A673 (cell line): ENCODE measurements around the gene TPGS2.

Experiments used
- EZH2 ChIP-seq: fragments of 200-600 bp; sonication (generic); IDR thresholded peaks from 2 replicates; pipeline ENCODE4 v1.6.1; 2017; ENCODE audit warnings: borderline replicate concordance, low read depth, mild to moderate bottlenecking, mixed read lengths, antibody characterized with exemption, low read length; ENCODE audit not compliant: poor library complexity, severe bottlenecking
- TF ChIP-seq, protein P1 (sequence below): fragments of 300-800, 200-600 bp; sonication (generic); conservative IDR thresholded peaks from 2 replicates; pipeline ENCODE4 v1.5.1; 2017; ENCODE audit warnings: low read depth, mild to moderate bottlenecking, antibody characterized with exemption, low read length, moderate library complexity, mixed read lengths

DNA sequence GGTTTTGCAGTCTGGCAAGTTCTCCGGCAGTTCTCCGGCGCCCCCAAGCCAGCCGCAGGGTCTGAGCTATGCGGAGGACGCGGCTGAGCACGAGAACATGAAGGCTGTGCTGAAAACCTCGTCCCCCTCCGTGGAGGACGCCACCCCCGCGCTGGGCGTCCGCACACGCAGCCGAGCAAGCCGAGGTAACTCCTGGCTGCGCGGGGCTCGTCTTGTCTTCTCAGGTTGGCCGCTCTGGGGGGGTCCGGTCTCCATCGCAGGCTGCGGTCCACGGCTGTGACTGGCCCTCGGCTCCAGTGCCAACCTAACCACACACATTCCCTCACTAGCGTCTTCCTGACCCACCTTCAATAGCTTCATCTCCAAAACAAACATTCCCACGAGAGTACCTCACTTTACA, 68.2 kb downstream of the TPGS2 start:
- TF ChIP-seq, protein P1, sequence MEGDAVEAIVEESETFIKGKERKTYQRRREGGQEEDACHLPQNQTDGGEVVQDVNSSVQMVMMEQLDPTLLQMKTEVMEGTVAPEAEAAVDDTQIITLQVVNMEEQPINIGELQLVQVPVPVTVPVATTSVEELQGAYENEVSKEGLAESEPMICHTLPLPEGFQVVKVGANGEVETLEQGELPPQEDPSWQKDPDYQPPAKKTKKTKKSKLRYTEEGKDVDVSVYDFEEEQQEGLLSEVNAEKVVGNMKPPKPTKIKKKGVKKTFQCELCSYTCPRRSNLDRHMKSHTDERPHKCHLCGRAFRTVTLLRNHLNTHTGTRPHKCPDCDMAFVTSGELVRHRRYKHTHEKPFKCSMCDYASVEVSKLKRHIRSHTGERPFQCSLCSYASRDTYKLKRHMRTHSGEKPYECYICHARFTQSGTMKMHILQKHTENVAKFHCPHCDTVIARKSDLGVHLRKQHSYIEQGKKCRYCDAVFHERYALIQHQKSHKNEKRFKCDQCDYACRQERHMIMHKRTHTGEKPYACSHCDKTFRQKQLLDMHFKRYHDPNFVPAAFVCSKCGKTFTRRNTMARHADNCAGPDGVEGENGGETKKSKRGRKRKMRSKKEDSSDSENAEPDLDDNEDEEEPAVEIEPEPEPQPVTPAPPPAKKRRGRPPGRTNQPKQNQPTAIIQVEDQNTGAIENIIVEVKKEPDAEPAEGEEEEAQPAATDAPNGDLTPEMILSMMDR, result no peak
- no peak for TF ChIP-seq EZH2
